Breast epithelium (tissue), 4 donors: ENCODE data around the gene GBF1. TPM values are rescaled to one million over a fixed set of nuclear protein-coding genes. Genes with fewer than 3 reads are reported as not detected.
"Not testable (repeated sequence)": the region's sequence is repeated elsewhere in the genome, so short reads cannot be mapped to it uniquely, and the experiment has no call there.

Source experiments
- DNase-seq, 2 donors: peaks; one replicate each; pipeline ENCODE4 v3.0.0-alpha.2; 2019; ENCODE audit warnings: low spot score in 2 of 2
- H3K27ac ChIP-seq, 2 donors: fragments of 200-600 bp; sonication (generic) in 1 of 2; one replicate each; pipeline ENCODE4 v1.5.1; 2016 to 2019; ENCODE audit warnings: mild to moderate bottlenecking in 1 of 2
- H3K27me3 ChIP-seq, 2 donors: fragments of 200-600 bp; sonication (generic) in 1 of 2; one replicate each; pipeline versions ENCODE4 v1.5.1 to v1.6.0; 2017 to 2019; ENCODE audit warnings: control low read depth in 1 of 2, mild to moderate bottlenecking in 1 of 2
- H3K36me3 ChIP-seq: fragments of 200-600 bp; one replicate; pipeline ENCODE4 v1.5.1; 2019
- H3K4me1 ChIP-seq, 2 donors: fragments of 200-600 bp; sonication (generic); one replicate each; pipeline ENCODE4 v1.5.1; 2016 to 2019; ENCODE audit warnings: control low read depth in 1 of 2
- H3K4me3 ChIP-seq, 3 donors: fragments of 200-600 bp; sonication (generic); 1 replicate in 2 of 3; 2 replicates in 1 of 3; pipeline ENCODE4 v1.5.1; 2016 to 2019; ENCODE audit warnings: mild to moderate bottlenecking in 3 of 3, moderate library complexity in 2 of 3
- H3K9me3 ChIP-seq, 2 donors: fragments of 200-600 bp; sonication (generic) in 1 of 2; one replicate each; pipeline ENCODE4 v1.5.1; 2016 to 2019; ENCODE audit warnings: control low read depth in 1 of 2
- POLR2A ChIP-seq: fragments of 450-650 bp; IDR thresholded peaks from one replicate; pipeline ENCODE4 v1.6.1; 2016; ENCODE audit warnings: antibody characterized with exemption, mild to moderate bottlenecking, moderate library complexity
- POLR2AphosphoS5 ChIP-seq, 3 donors: sonication (generic); formaldehyde crosslinking; IDR thresholded peaks; one replicate each; pipeline ENCODE4 v1.6.1; 2017; ENCODE audit warnings: antibody characterized with exemption in 3 of 3
- intact Hi-C: fragments of 100-400 bp; cut with DNase I; formaldehyde crosslinking; loops from one replicate; pipeline ENCODE4 v1.15.1; 2023; ENCODE audit warnings: low total_unique reads
- total RNA-seq, 3 donors: library from RNA; depleted of rRNA; stranded (reverse); fragments of >200 nt; gene quantifications; one replicate each; pipeline ENCODE4 v1.1.0, GENCODE V29; 2016
- TF ChIP-seq, protein P1 (sequence below), 3 donors: fragments of 450-650 bp; IDR thresholded peaks; one replicate each; pipeline ENCODE4 v1.5.1; 2016 to 2017; ENCODE audit warnings: antibody characterized with exemption in 3 of 3, mild to moderate bottlenecking in 3 of 3, moderate library complexity in 3 of 3

The GBF1 gene
- total RNA-seq, 3 donors from 2014 or later: 25.8 to 32.1 (median 25.9) TPM

DNA sequence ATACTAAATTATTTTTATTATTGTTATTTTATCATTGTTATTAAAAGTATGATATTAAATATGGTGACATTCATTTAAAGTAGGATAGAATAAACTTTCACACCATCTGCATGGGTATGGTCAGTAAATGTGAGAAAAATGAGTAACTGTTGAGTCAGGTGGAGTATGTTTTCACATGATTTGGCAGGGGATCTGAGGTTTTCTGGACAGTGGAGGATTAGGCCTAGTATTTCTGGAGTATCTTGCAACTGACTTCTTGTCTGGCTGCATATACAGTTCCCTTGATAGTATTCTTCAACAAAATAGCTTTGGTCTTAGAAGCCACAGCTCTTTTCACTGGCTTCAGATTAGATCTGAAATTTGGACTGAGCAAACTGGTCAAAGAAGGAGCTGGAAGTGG is 54.5 kb downstream of the GBF1 start:
- intact Hi-C loops: no loop called here
- no peaks in the 10 kb centered on the region for H3K4me1 ChIP-seq
- no peak overlapping the region for H3K27ac ChIP-seq
- no peak for DNase-seq
- no peaks in the 10 kb centered on the region for H3K36me3 ChIP-seq
- H3K9me3 ChIP-seq: no peaks in the 10 kb centered on the region
- TF ChIP-seq POLR2A (no peak), POLR2AphosphoS5 (IDR thresholded peaks at IDR 0.05) (no peak)
- TF ChIP-seq, protein P1, sequence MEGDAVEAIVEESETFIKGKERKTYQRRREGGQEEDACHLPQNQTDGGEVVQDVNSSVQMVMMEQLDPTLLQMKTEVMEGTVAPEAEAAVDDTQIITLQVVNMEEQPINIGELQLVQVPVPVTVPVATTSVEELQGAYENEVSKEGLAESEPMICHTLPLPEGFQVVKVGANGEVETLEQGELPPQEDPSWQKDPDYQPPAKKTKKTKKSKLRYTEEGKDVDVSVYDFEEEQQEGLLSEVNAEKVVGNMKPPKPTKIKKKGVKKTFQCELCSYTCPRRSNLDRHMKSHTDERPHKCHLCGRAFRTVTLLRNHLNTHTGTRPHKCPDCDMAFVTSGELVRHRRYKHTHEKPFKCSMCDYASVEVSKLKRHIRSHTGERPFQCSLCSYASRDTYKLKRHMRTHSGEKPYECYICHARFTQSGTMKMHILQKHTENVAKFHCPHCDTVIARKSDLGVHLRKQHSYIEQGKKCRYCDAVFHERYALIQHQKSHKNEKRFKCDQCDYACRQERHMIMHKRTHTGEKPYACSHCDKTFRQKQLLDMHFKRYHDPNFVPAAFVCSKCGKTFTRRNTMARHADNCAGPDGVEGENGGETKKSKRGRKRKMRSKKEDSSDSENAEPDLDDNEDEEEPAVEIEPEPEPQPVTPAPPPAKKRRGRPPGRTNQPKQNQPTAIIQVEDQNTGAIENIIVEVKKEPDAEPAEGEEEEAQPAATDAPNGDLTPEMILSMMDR (IDR thresholded peaks at IDR 0.05): no peak
- no peak overlapping the region for H3K4me3 ChIP-seq
- H3K27me3 ChIP-seq: no peaks in the 10 kb centered on the region

DNA sequence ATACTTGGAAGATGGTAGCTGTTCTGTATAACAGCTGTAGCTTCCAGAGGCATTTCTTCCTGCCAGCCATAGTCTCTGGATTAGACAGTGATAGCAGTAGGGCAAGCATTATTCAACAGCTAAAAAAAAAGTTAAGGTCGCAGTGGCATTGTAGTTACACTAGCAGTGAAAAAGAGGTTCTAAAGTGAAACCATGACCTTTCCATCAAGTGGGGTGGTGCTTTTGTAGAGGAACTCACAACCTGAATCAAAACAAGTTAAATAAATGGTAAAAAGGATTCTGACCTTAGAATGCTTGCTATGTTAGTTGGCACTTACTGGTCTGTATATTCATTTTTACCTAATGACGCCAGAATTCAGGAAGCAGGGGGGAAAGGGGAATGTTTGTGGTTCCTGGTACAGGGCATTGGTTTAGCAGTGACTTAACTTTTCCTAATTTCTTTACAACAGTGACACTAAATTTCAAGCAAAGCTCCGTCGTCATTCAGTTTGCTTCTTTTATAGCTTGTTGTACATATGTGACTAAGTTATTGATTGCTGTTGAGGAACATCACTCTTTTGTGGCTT is 55.0 kb downstream of the GBF1 start:
- H3K4me1 ChIP-seq: no peaks in the 10 kb centered on the region
- DNase-seq: no peak
- H3K9me3 ChIP-seq: no peaks in the 10 kb centered on the region
- intact Hi-C loops: no loop called here
- no peak overlapping the region for H3K27ac ChIP-seq
- H3K4me3 ChIP-seq: no peak overlapping the region
- TF ChIP-seq POLR2A (no peak), POLR2AphosphoS5 (IDR thresholded peaks at IDR 0.05) (no peak)
- TF ChIP-seq, protein P1 (IDR thresholded peaks at IDR 0.05): no peak
- H3K36me3 ChIP-seq: no peaks in the 10 kb centered on the region
- no peaks in the 10 kb centered on the region for H3K27me3 ChIP-seq

DNA sequence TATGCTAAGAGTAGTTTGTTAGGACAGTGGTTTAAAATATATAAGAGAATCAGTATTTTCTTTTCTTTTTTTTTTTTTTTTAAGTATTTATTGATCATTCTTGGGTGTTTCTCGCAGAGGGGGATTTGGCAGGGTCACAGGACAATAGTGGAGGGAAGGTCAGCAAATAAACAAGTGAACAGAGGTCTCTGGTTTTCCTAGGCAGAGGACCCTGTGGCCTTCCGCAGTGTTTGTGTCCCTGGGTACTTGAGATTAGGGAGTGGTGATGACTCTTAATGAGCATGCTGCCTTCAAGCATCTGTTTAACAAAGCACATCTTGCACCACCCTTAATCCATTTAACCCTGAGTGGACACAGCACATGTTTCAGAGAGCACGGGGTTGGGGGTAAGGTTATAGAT is 55.6 kb downstream of the GBF1 start:
- DNase-seq, H3K27me3 ChIP-seq, H3K4me1 ChIP-seq, H3K27ac ChIP-seq, H3K9me3 ChIP-seq, H3K4me3 ChIP-seq, H3K36me3 ChIP-seq, intact Hi-C loops: not testable (repeated sequence)

DNA sequence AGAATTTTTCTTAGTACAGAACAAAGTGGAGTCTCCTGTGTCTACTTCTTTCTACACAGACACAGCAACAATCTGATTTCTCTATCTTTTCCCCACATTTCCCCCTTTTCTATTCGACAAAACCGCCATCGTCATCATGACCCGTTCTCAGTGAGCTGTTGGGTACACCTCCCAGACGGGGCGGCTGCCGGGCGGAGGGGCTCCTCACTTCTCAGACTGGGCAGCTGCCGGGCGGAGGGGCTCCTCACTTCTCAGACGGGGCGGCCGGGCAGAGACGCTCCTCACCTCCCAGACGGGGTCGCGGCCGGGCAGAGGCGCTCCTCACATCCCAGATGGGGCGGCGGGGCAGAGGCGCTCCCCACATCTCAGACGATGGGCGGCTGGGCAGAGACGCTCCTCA is 56.0 kb downstream of the GBF1 start:
- H3K9me3 ChIP-seq, H3K4me1 ChIP-seq, H3K27me3 ChIP-seq, intact Hi-C loops, H3K27ac ChIP-seq, H3K4me3 ChIP-seq, DNase-seq, H3K36me3 ChIP-seq: not testable (repeated sequence)

DNA sequence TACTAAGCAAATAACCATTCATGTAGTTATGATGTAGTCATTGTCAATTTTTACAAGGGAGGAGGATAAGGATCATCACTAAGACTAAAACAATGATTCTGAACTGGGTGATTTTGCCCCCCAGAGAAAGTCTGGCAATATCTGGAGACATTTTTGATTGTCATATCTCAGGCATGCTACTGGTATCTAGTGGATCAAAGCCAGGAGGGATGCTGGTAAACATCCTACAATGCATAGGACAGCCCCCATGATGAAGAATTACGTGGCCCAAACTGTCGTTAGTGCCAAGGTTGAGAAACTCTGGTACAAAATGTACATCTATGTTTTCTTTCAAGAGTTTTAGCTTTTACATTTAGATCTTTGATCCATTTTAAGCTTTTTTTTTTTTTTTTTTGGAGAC is 57.3 kb downstream of the GBF1 start:
- intact Hi-C loops: no loop called here
- H3K4me3 ChIP-seq: no peak overlapping the region
- H3K27me3 ChIP-seq: no peaks in the 10 kb centered on the region
- no peaks in the 10 kb centered on the region for H3K4me1 ChIP-seq
- H3K9me3 ChIP-seq: no peaks in the 10 kb centered on the region
- TF ChIP-seq, protein P1 (IDR thresholded peaks at IDR 0.05): no peak
- TF ChIP-seq POLR2A: no peak
- TF ChIP-seq POLR2AphosphoS5 (IDR thresholded peaks at IDR 0.05): no peak
- no peak for DNase-seq
- no peak overlapping the region for H3K27ac ChIP-seq
- H3K36me3 ChIP-seq: no peaks in the 10 kb centered on the region

DNA sequence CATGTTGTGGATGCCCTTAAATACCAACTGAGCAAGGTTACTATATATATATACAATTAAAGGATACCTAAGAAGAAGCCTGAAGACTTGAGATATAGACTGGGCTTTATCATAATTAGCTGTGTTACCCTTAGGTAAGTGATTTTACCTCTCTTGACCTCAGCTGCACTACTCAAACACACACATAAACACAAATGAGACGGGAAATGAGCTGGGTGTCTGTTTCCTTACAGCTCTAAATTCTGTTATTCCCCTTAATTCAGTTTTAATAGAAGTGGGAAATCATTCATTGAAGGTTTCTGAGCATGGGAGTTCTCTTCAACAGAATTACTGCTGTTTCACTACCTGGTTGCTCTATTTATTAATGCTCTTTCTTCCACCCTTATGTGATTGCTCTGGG is 60.7 kb downstream of the GBF1 start:
- TF ChIP-seq POLR2AphosphoS5 (IDR thresholded peaks at IDR 0.05) (no peak), POLR2A (no peak)
- TF ChIP-seq, protein P1 (IDR thresholded peaks at IDR 0.05): no peak

More for the DNA sequence above, 60.7 kb downstream of the GBF1 start:
- DNase-seq: no peak
- Histone ChIP-seq H3K9me3 (no peaks in the 10 kb centered on the region), H3K27ac (no peak overlapping the region), H3K4me1 (no peaks in the 10 kb centered on the region), H3K36me3 (no peaks in the 10 kb centered on the region), H3K27me3 (no peaks in the 10 kb centered on the region), H3K4me3 (no peak overlapping the region)
- intact Hi-C loops: no loop called here
